Lower leg skin (tissue), 3 donors: ENCODE results near the gene LINGO3.

Source experiments
- CTCF ChIP-seq, 3 donors: fragments of 450-650 bp; IDR thresholded peaks; one replicate each; pipeline ENCODE4 v1.5.1; 2016; ENCODE audit warnings: antibody characterized with exemption in 3 of 3, mild to moderate bottlenecking in 3 of 3, moderate library complexity in 2 of 3
- POLR2A ChIP-seq, 2 donors: fragments of 450-650 bp; IDR thresholded peaks; one replicate each; pipeline ENCODE4 v1.6.1; 2016 to 2017; ENCODE audit warnings: antibody characterized with exemption in 2 of 2, mild to moderate bottlenecking in 1 of 2, moderate library complexity in 1 of 2

- TF ChIP-seq CTCF (IDR thresholded peaks at IDR 0.05) (peak in 1 of 3 donors; percentile 8), POLR2A (IDR thresholded peaks at IDR 0.05) (no peak)
Observed at GRCh38 chr19:2274931-2275535, 32.9 kb downstream of the LINGO3 start.
